GM21381 (cell line): ENCODE data around the gene FRMD5.

Experiments used
- ATAC-seq: cut with Tn5 transposase; IDR thresholded peaks from one replicate; pipeline ENCODE4 v1.9.1; 2021; ENCODE audit warnings: mild to moderate bottlenecking, moderate library complexity; ENCODE audit not compliant: unreplicated experiment

The FRMD5 gene

GRCh38 chr15:43981576-43981975 is 213.5 kb downstream of the FRMD5 start:
- no peak for ATAC-seq

GRCh38 chr15:43977072-43977884 is 217.8 kb downstream of the FRMD5 start:
- no peak for ATAC-seq

GRCh38 chr15:43975770-43976169 is 219.3 kb downstream of the FRMD5 start:
- ATAC-seq: no peak

GRCh38 chr15:43975326-43975725 is 219.7 kb downstream of the FRMD5 start:
- ATAC-seq: no peak

- ATAC-seq: no peak
These were observed 220.2 kb downstream of the FRMD5 start for GRCh38 chr15:43974852-43975251.

- ATAC-seq: no peak
These were observed 225.2 kb downstream of the FRMD5 start for GRCh38 chr15:43969802-43970375.

GRCh38 chr15:43968551-43968950 is 226.5 kb downstream of the FRMD5 start:
- ATAC-seq: no peak

- ATAC-seq: no peak
These were observed 228.4 kb downstream of the FRMD5 start for GRCh38 chr15:43966646-43967045.

GRCh38 chr15:43958861-43959330 is 236.2 kb downstream of the FRMD5 start:
- ATAC-seq: no peak

- ATAC-seq: no peak
These were observed 237.3 kb downstream of the FRMD5 start for GRCh38 chr15:43957724-43958123.

GRCh38 chr15:43955140-43955539 is 239.9 kb downstream of the FRMD5 start:
- no peak for ATAC-seq

- ATAC-seq: no peak
These were observed 240.9 kb downstream of the FRMD5 start for GRCh38 chr15:43954181-43954621.

- no peak for ATAC-seq
These were observed 241.7 kb downstream of the FRMD5 start for GRCh38 chr15:43953402-43953801.

GRCh38 chr15:43950531-43950930 is 244.5 kb downstream of the FRMD5 start:
- ATAC-seq: no peak

GRCh38 chr15:43948691-43949325 is 246.3 kb downstream of the FRMD5 start:
- ATAC-seq: peak; percentile 83

- ATAC-seq: no peak
These were observed 251.6 kb downstream of the FRMD5 start for GRCh38 chr15:43943511-43943910.

GRCh38 chr15:43942194-43942593 is 252.9 kb downstream of the FRMD5 start:
- no peak for ATAC-seq

GRCh38 chr15:43941555-43941954 is 253.5 kb downstream of the FRMD5 start:
- ATAC-seq: no peak

GRCh38 chr15:43941071-43941470 is 254.0 kb downstream of the FRMD5 start:
- ATAC-seq: no peak

- no peak for ATAC-seq
These were observed 256.0 kb downstream of the FRMD5 start for GRCh38 chr15:43939070-43939469.

GRCh38 chr15:43934480-43934879 is 260.6 kb downstream of the FRMD5 start:
- no peak for ATAC-seq

- ATAC-seq: no peak
These were observed 262.2 kb downstream of the FRMD5 start for GRCh38 chr15:43932907-43933306.
